Epithelial cell of proximal tubule (primary cell): ENCODE measurements around the gene ARMH2. TPM values are rescaled to one million over a fixed set of nuclear protein-coding genes. Genes with fewer than 3 reads are reported as not detected.

Experiments
- DNase-seq: peaks from one replicate; pipeline ENCODE4 v3.0.0-alpha.2; 2011; ENCODE audit warnings: low read depth
- H3K4me3 ChIP-seq: 2 replicates; pipeline ENCODE4 v1.5.1; 2011; ENCODE audit warnings: low read depth, mild to moderate bottlenecking, low read length
- total RNA-seq: library from RNA; depleted of rRNA; stranded (reverse); fragments of >200 nt; gene quantifications from 2 replicates; pipeline ENCODE4 v1.2.3, GENCODE V29; 2015
- TF ChIP-seq, protein P1 (sequence below): conservative IDR thresholded peaks from 2 replicates; pipeline ENCODE4 v1.5.1; 2012; ENCODE audit warnings: low read depth, mild to moderate bottlenecking, low read length

Gene ARMH2
- total RNA-seq, 1 donor from 2014 or later = not detected

DNA sequence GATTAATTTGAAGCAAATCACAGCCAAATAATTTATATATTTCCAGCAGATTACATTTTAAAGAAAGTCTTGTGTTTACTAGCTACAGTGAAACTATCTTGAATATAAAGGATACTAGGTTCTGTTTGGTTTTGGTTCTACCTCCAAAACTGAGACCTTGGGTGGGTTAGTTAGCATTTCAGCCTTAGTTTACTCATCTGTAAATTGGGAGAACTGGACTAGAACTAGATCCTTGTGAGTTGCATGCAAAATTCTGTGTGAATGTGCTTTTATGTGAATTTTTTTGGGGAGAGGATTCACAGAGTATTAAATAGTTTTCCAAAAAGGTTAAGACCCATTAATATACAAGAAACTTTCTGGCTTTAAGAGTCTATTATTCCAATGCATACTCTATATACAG, 19.8 kb downstream of the ARMH2 start:
- no peak for DNase-seq
- H3K4me3 ChIP-seq = no peak overlapping the region

DNA sequence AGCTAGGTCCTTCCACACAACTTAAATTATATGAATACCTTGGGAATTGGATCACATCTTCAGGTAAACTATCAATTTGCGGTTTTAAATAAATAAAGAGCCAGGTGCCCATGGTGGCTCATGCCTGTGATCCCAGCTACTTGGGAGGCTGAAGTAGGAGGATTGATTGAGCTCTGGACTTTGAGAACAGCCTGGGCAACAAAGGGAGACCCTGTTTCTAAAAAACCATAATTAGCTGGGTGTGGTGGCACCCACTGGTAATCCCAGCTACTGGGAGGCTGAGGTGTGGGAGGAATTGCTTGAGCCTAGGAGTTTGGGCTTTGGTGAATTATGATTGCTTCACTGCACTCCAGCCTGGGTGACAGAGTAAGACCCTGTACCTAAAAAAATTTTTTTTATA, 20.6 kb downstream of the ARMH2 start:
- TF ChIP-seq, protein P1, sequence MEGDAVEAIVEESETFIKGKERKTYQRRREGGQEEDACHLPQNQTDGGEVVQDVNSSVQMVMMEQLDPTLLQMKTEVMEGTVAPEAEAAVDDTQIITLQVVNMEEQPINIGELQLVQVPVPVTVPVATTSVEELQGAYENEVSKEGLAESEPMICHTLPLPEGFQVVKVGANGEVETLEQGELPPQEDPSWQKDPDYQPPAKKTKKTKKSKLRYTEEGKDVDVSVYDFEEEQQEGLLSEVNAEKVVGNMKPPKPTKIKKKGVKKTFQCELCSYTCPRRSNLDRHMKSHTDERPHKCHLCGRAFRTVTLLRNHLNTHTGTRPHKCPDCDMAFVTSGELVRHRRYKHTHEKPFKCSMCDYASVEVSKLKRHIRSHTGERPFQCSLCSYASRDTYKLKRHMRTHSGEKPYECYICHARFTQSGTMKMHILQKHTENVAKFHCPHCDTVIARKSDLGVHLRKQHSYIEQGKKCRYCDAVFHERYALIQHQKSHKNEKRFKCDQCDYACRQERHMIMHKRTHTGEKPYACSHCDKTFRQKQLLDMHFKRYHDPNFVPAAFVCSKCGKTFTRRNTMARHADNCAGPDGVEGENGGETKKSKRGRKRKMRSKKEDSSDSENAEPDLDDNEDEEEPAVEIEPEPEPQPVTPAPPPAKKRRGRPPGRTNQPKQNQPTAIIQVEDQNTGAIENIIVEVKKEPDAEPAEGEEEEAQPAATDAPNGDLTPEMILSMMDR = no peak
- no peak overlapping the region for H3K4me3 ChIP-seq
- DNase-seq = no peak

More for the DNA sequence above, 19.8 kb downstream of the ARMH2 start:
- TF ChIP-seq, protein P1 = no peak

DNA sequence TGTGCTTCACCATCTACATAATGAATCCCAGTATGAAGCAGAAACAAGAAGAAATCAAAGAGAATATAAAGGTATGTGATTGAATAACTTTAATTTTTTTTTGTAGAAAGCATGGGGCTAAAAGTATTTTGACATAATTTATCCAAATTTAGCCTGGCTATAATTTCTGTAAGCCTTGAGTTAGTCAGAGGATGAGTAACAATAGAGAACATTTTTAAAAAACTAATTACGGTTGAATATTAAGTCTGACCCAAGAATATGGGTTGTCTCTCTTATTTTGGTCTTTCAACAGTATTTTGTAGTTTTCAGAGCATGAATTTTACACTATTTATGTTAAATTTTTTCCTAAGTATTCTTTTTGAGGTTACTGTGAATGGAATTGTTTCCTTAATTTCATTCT, 21.5 kb downstream of the ARMH2 start:
- H3K4me3 ChIP-seq = no peak overlapping the region
- TF ChIP-seq, protein P1 = no peak
- no peak for DNase-seq

DNA sequence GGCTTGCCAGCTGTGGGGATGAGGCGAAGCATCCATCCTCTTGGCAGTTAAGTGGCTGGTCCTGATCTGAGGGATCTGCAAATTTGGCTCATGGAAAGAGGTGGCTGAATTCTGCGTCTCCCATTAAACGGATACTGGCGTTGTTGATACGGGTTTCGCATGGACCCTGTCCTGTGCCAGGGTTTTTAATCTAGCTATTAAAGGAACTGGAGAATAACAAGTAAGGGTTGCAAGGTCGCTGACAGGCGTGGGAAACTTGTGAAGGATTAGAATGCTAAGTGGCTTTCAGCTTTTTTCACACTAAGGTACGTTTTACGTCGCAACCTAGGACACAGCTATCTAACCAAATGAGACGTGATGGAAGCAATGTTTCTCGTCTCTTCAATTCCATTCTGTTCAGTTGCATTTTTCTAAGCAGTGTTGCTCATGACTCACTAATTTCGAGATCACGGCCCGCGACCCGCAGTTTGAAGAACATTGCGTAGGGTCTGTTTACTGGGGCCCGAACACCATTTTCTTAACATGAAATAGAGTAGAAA, 23.1 kb downstream of the ARMH2 start:
- TF ChIP-seq, protein P1 = no peak
- peak overlapping the region; percentile 68 for H3K4me3 ChIP-seq
- no peak for DNase-seq

DNA sequence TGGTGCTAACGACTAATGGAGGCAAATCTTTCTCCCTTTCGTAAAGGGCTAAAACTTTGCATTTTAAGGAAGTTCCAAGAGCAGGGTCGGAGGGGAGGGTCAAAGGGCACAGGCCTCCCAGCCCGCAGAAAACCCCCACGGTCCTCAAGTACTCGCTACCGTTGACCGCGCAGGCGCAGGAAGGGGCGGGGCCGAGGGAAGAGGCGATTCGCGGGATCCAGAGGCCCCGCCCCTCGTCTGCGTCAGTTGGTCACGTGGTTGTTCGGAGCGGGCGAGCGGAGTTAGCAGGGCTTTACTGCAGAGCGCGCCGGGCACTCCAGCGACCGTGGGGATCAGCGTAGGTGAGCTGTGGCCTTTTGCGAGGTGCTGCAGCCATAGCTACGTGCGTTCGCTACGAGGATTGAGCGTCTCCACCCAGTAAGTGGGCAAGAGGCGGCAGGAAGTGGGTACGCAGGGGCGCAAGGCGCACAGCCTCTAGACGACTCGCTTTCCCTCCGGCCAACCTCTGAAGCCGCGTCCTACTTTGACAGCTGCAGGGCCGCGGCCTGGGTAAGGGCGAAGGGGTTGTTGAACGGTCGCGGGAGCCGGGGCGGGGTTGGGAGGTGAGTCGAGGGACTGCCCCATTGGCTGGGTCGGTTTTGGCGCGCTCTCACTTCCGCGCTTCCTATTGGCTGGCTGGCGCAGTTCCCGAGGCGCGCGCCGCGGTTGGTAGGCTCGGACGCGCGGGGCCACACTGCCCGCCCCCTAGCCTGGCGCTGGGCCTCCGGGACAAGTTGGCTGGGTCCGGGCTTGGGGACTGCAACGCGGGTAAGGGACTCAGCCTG, 23.8 kb downstream of the ARMH2 start, which contains the start of gene GMNN:
Gene GMNN (plus strand): TSS at position 242 of the 824 bp plus-strand sequence. CDS start 2,310 bp downstream, outside the sequence.
- TF ChIP-seq, protein P1 = no peak
- H3K4me3 ChIP-seq = peak within 1 kb of the TSS; percentile 68
- DNase-seq = no peak

DNA sequence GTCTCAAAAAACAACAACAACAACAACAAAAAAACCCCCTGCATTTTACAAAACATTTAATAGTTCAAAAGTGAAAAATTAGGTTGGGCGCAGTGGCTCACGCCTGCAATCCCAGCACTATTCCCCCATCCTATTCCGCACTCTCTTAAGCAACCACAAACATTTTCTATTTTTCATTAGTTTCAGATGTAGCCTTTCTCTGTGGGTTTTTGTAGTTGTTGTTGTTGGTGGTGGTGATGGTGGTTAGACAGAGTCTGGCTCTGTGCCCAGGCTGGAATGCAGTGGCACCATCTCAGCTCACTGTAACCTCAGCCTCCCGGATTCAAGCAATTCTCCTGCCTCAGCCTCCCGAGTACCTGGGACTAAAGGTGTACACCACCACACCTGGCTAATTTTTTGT, 30.4 kb downstream of the ARMH2 start:
- no peak overlapping the region for H3K4me3 ChIP-seq
- TF ChIP-seq, protein P1 = no peak
- no peak for DNase-seq
